SH-SY5Y (cell line): ENCODE results near the gene NOC2L.
A peak's percentile ranks its signal among the peaks of the same experiment; 100 is the strongest.

Experiments
- GATA2 ChIP-seq: IDR thresholded peaks from 2 replicates; pipeline ENCODE4 v1.6.1; 2011; ENCODE audit warnings: mild to moderate bottlenecking, low read depth, low read length
- GATA3 ChIP-seq: IDR thresholded peaks from 2 replicates; pipeline ENCODE4 v1.6.1; 2011; ENCODE audit warnings: low read depth, mild to moderate bottlenecking, low read length, moderate library complexity

The NOC2L gene

DNA sequence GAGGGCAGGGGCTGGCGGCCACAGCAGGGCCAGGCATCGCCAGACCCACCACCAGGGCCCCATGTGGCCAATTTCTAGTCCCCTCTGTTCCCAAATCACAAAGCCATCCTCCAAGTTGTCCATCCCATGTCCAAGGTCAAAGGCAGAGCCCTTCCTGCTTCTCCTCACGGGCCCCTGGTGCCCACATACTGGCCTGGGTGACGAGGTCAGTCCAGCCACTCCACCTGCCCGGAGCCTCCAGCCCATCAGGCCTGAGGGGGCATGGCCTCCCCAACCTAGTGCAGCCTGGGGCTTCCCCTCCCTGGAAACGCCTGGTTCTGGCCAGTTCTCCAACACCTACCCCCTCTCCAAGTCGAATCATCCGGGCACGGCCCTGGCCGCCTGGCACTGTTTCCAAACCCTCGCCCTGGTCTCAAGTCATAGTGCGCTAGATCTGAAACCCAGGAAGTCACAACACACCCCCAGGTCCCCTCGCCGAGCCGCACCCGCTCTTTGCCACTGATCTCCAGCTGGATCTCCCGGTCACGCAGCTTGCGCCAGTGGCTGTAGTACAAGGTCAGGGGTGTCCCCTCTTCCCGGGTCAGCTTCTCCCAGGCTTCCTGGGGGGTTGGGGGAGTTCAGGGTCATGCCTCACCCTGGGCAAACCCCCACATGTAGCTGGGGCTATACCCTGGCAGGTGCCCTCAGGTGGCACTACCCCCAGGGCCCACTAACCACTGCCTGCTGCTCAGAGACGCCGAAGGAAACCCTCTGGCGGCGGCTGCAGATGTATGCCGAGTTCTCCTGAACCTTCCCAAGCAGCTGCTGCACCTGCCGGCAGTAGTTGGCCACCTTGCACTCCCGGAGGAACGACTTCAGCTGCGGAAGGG is 13.1 kb downstream of the NOC2L start:
- TF ChIP-seq GATA2 (no peak), GATA3 (no peak)

DNA sequence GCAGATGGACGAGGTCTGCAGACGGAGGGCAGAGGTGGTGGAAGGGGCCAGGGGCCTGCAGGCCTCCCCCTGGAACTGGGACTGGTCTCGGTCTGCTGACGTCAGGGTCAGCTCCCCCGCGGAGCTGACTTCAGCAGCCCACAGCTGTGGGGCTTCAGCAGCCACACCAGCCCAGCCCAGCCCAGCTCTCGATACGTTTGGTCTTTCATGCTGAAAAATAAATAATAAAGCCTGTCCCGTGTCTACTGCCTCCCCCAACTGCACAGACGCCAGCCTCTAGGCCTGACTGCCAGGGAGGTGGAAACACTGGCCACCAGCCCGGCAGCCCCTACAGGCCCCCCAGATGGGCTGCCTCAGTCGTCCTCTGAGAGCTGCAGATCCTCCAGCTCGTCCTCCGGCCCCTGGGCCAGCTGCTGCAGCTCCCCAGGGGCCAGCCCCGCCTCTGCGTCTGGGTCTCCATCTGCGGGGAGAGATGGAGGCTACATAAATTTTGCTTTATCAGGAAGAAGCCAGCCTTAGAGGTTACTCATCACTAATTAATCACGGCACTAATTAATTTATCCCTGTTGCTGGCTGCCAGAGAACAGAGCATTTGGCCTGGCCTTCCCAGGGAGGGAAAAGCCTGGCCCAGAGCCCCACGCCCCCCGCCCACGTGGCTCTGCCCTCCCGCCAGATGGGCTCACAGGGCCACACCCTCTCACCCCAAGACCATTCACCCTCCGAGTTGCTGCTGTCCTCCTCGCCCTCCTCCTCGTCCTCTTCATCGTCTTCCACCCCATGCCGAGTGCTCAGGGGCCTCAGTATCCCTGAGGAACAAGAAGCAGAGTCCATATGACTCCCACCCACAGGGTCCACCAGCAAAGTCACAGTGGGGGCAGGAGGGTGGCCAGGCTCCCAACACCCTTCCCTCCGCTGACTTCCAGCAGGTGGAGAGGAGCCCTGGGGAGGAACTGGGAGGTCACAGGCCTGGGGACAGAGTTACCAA is 14.4 kb downstream of the NOC2L start:
- TF ChIP-seq GATA2: peak; percentile 72
- TF ChIP-seq GATA3: no peak

DNA sequence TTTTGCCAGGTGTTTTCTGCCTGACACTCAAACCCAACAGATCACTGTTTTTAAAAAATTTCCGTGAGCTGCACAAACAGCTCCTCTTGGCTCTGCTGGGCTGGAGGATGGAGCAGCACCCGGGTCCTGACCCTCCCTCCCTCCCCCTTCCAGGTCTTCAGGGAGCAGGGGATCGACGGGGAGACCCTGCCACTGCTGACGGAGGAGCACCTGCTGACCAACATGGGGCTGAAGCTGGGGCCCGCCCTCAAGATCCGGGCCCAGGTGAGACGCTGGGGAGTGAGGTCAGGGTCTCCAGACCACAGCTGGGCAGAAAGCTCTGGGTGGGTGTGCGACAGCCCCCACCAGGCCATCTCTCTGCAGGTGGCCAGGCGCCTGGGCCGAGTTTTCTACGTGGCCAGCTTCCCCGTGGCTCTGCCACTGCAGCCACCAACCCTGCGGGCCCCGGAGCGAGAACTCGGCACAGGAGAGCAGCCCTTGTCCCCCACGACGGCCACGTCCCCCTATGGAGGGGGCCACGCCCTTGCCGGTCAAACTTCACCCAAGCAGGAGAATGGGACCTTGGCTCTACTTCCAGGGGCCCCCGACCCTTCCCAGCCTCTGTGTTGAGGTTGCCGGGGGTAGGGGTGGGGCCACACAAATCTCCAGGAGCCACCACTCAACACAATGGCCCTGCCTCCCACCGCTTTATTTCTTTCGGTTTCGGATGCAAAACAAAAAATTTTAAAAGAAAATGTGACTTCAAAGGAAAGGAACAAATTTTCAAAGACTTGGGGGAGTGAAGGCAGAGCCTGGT is 15.3 kb downstream of the NOC2L start:
- TF ChIP-seq GATA2 (no peak), GATA3 (no peak)

- no peak for TF ChIP-seq GATA3
- no peak for TF ChIP-seq GATA2
These were observed 16.1 kb downstream of the NOC2L start for GRCh38 chr1:942864-943533.

DNA sequence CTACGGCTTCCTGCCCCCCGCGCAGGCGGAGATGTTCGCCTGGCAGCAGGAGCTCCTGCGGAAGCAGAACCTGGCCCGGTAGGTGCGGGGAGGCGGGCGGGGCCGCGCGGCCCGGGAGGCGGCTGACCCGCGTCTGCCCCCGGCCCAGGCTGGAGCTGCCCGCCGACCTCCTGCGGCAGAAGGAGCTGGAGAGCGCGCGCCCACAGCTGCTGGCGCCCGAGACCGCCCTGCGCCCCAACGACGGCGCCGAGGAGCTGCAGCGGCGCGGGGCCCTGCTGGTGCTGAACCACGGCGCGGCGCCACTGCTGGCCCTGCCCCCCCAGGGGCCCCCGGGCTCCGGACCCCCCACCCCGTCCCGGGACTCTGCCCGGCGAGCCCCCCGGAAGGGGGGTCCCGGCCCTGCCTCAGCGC is 16.6 kb downstream of the NOC2L start:
- TF ChIP-seq GATA2 (no peak), GATA3 (no peak)

DNA sequence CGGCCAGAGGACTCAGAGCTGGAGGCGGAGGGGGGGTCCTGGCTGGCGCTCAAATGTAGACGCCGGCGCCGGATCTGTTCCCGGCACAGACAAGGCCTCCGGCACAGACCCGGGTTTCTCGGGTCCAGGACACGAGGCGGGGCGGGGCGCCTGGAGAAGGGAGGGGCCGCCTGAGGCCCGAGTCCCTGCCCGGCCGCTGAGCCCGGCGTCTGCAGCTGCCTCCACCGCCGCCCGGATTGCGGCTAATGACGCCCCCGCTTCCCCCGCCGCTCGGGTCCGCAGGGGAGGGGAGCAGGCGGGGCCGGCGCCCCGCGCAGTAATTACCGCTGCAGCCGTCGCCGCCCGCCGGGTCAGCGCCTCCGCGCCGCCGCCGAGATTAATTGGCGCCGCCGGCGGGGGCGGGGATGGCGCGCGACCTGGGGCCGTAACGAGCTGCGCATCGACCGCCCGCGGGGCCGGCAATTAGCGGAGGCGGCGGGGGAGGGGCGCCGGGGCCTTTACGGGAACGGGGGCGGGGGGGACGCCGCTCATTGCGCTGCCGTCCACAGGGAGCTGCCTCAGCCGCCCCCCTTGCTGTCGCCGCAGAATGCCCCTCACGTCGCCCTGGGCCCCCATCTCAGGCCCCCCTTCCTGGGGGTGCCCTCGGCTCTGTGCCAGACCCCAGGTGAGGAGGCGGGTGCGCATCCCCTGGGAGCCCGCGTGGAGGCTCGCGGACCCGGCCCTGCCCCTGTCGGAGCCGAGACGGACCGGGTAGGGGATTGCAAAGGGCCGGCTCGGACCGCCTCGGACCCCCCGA is 17.3 kb downstream of the NOC2L start:
- no peak for TF ChIP-seq GATA2
- TF ChIP-seq GATA3: no peak

DNA sequence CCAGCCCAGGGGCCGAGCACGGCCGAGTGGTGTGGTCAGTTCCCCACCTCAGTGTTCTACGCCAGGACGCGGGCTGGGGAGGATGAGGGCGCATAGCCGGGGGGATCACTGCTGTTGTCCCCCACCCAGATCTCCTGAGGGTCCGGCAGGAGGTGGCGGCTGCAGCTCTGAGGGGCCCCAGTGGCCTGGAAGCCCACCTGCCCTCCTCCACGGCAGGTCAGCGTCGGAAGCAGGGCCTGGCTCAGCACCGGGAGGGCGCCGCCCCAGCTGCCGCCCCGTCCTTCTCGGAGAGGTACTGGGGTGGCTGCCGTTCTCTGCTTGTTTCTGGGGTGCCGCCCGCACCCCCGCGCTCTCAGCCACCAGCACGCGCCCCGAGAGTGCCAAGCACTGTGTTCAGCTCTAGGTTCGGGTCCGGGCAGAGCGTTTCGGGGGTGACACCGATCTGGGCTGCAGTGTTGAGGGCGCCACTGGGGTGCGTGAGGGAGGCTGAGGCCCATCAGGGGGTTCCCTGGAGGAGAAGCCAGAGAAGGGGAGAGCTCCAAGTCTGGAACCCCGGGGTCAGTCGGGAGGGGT is 18.0 kb downstream of the NOC2L start:
- no peak for TF ChIP-seq GATA3
- no peak for TF ChIP-seq GATA2

DNA sequence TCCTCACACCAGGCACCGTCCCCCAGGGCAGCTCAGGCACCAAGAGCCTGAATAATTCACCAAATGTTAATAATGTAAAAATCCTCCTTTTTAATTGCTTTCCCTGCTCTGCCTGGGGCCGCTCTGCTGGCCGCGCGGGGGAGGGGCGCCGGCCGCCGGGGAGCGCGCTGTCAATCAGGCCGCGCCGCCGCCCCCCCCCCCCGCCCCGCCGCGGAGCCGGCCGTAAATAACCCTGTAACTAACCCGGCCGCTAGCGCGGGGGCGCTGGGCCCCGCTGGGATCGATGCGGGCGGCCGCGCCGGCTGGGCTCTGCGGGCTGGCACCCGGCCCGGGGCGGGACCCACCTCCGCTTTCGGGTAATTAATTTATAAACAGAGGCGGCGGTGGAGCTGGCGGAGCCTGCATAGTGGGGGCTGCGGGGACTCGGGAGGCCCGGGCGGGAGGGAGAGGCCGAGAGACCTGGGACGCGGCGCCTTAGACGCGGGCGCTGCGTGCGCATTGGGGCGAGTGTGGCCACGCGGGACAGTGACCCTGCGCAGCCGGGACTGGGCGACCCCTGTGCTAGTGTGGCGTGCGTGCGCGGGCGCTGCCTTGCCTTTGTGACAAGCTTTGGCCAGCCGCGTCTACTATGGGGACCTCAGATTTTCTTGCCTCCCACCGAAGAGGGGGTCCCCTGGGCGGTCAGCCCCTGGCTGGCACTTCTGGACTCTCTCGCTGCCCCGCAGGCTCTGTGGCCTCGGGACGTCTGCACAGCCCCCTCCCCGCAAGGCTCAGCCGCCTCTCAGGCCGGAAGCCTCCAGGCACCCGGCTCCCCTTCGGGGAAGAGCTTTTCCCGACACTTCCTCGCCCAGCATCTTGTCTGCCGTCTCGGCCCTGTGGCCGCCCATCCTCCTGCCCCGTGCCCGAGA is 18.7 kb downstream of the NOC2L start:
- TF ChIP-seq GATA2: no peak
- TF ChIP-seq GATA3: no peak

GRCh38 chr1:939511-940106 is 19.4 kb downstream of the NOC2L start:
- TF ChIP-seq GATA2 (no peak), GATA3 (no peak)

DNA sequence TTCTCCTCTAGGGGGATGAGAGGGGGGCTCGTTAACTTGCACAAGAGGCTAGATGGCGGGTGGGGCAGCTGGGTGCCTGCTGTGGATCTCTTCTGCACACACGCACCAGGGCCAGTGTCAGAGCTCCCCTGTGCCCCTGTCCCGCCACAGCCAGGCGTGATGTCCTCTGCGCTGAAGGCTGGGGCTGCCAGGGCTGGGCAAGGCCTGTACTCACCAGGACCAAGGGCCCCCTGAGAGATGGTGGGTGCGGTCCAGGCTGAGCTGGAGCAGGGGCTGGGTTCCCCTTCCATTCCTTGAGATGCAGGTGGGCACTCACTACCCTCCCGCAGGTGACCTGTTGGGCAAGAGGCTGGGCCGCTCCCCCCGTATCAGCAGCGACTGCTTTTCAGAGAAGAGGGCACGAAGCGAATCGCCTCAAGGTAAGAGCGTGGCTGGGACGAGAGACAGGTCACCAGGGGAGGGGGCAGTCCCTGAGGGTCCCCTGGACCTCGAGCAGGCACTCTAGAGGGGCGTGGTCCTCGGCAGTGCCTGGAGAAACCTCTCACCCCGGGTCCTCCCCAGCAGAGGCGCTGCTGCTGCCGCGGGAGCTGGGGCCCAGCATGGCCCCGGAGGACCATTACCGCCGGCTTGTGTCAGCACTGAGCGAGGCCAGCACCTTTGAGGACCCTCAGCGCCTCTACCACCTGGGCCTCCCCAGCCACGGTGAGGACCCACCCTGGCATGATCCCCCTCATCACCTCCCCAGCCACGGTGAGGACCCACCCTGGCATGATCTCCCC is 20.2 kb downstream of the NOC2L start:
- TF ChIP-seq GATA3 (no peak), GATA2 (no peak)
